ENCODE measurements around the gene PARD6B. TPM values are rescaled to one million over a fixed set of nuclear protein-coding genes. Genes with fewer than 3 reads are reported as not detected.
A peak's percentile ranks its signal among the peaks of the same experiment; 100 is the strongest.

PARD6B gene
- total and polyA plus RNA-seq, 2 of the 13 experiments (the other 11 are each of a cell fraction or from before 2014, with no cell fraction given): 6.9 to 22.2 TPM

- TF ChIP-seq KIAA2018 (CRISPR knock-in tag; IDR thresholded peaks at IDR 0.05; ENCODE audit: borderline replicate concordance) (no peak), MZF1 (CRISPR knock-in tag; IDR thresholded peaks at IDR 0.05; ENCODE audit: borderline replicate concordance) (no peak), PHF21A (CRISPR knock-in tag; IDR thresholded peaks at IDR 0.05) (no peak), ASH2L (IDR thresholded peaks at IDR 0.05; ENCODE audit: insufficient read length, low read depth, low read length) (no peak)
- TF ChIP-seq, protein P1, sequence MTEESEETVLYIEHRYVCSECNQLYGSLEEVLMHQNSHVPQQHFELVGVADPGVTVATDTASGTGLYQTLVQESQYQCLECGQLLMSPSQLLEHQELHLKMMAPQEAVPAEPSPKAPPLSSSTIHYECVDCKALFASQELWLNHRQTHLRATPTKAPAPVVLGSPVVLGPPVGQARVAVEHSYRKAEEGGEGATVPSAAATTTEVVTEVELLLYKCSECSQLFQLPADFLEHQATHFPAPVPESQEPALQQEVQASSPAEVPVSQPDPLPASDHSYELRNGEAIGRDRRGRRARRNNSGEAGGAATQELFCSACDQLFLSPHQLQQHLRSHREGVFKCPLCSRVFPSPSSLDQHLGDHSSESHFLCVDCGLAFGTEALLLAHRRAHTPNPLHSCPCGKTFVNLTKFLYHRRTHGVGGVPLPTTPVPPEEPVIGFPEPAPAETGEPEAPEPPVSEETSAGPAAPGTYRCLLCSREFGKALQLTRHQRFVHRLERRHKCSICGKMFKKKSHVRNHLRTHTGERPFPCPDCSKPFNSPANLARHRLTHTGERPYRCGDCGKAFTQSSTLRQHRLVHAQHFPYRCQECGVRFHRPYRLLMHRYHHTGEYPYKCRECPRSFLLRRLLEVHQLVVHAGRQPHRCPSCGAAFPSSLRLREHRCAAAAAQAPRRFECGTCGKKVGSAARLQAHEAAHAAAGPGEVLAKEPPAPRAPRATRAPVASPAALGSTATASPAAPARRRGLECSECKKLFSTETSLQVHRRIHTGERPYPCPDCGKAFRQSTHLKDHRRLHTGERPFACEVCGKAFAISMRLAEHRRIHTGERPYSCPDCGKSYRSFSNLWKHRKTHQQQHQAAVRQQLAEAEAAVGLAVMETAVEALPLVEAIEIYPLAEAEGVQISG (CRISPR knock-in tag; IDR thresholded peaks at IDR 0.05): peak; percentile 18; the same call in 1 of the 2 replicates
These were observed 17.7 kb upstream of the PARD6B start (continued) for GRCh38 chr20:50713657-50714101.

Measured in HepG2 (cell line).